ENCODE results near the gene TBC1D16.

The TBC1D16 gene

DNA sequence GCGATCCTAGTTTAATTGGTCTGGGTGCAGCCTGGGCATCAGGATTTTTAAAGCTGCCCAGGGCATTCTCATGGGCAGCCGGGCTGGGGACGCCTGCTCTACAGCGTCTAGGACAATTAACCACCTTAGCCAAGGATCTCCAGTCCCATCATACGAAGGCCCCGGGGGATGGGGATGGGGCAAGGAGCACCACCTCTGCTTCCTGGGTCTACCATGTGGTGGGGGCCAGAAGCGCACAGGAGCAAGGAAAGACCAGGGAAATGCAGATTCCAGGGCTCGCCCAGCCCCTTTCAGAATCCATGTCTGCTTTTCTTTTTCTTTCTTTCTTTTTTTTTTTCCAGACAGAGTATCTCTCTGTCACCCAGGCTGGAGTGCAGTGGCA is 29.3 kb downstream of the TBC1D16 start:
- TF ChIP-seq, protein P1, sequence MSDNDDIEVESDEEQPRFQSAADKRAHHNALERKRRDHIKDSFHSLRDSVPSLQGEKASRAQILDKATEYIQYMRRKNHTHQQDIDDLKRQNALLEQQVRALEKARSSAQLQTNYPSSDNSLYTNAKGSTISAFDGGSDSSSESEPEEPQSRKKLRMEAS (IDR thresholded peaks at IDR 0.05; ENCODE audit: low read depth, low read length): no peak
- TF ChIP-seq POLR2A (IDR thresholded peaks at IDR 0.05; ENCODE audit: extremely low read depth, insufficient read length) (no peak), MYC (IDR thresholded peaks at IDR 0.05; ENCODE audit: low read depth, low read length) (no peak)
- TF ChIP-seq, protein P2, sequence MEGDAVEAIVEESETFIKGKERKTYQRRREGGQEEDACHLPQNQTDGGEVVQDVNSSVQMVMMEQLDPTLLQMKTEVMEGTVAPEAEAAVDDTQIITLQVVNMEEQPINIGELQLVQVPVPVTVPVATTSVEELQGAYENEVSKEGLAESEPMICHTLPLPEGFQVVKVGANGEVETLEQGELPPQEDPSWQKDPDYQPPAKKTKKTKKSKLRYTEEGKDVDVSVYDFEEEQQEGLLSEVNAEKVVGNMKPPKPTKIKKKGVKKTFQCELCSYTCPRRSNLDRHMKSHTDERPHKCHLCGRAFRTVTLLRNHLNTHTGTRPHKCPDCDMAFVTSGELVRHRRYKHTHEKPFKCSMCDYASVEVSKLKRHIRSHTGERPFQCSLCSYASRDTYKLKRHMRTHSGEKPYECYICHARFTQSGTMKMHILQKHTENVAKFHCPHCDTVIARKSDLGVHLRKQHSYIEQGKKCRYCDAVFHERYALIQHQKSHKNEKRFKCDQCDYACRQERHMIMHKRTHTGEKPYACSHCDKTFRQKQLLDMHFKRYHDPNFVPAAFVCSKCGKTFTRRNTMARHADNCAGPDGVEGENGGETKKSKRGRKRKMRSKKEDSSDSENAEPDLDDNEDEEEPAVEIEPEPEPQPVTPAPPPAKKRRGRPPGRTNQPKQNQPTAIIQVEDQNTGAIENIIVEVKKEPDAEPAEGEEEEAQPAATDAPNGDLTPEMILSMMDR (IDR thresholded peaks at IDR 0.05; ENCODE audit: low read depth, low read length): no peak
- DNase-seq (ENCODE audit: low read depth): no peak
- no peak overlapping the region for H3K4me3 ChIP-seq (ENCODE audit: low read depth, low read length)

DNA sequence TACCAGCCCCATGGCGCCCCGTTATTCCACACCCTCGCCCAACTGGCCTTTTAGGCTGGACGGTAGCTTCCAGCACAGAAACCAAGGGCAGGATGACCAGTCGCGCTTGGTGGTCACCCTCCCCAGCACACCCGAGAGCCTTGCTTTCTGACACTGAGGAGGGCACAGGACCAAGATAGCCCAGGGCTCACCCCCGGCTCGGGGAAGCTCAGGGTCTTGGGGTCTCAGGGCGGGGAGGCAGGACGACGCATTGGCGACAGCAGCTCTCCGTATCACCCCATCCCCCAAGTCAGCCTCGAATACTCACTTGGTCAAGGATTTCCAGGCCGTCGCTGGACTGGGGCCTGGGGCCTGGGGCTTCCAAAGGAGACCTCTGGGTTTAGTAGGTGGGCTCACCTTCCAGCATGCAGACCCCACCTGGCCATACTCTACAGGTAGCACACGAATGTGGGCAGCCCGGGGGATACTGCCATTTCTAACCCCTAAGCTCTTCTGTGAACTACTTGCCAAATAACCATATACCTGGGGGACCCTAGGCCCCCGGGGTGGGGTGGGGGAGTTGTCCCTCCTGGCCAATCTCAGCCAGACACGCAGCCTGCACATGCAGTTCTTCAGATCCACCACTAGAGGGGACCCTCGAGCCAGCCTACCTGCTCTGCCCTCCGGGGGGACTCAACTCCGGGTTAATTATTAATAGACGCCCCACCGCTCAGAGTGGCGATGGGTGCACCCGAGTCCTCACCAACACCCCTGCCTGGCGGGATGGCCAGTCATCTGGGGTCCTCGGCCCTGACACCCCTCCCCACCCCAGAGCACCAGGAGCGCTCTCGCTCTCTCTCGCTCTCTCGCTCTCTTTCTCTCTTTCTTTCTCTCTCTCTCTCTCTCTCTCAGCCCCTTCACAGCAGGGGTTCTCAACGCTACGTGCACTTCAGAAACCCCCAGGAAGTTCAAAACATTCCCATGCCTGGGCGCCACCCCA is 30.0 kb downstream of the TBC1D16 start:
- H3K4me3 ChIP-seq (ENCODE audit: low read depth, low read length): no peak overlapping the region
- peak; percentile 63 for DNase-seq (ENCODE audit: low read depth)
- TF ChIP-seq, protein P2 (IDR thresholded peaks at IDR 0.05; ENCODE audit: low read depth, low read length): peak; percentile 90
- TF ChIP-seq, protein P1 (IDR thresholded peaks at IDR 0.05; ENCODE audit: low read depth, low read length): peak; percentile 49; the same call in 1 of the 2 replicates
- no peak for TF ChIP-seq POLR2A (IDR thresholded peaks at IDR 0.05; ENCODE audit: extremely low read depth, insufficient read length)

DNA sequence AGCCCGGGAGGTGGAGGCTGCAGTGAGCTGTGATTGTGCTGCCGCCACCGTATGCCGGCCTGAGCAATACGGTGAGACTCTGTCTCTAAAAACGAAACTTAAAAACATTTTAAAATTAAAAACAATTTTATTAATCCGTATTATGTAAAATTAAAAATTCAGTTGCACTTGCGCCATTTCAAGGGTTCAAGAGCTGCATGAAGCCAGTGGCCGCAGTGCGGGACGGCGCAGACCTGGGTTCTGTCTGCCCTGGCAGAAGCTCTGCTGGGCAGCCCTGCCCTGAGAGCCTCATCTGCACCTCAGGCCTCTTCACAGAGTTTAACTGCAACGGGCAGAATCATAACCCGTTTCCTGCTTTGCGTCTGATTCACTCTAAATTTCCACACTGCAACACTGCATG is 31.7 kb downstream of the TBC1D16 start:
- H3K4me3 ChIP-seq (ENCODE audit: low read depth, low read length): no peak overlapping the region
- TF ChIP-seq, protein P1 (IDR thresholded peaks at IDR 0.05; ENCODE audit: low read depth, low read length): no peak
- TF ChIP-seq, protein P2 (IDR thresholded peaks at IDR 0.05; ENCODE audit: low read depth, low read length): no peak
- no peak for TF ChIP-seq POLR2A (IDR thresholded peaks at IDR 0.05; ENCODE audit: extremely low read depth, insufficient read length)
- TF ChIP-seq MYC (IDR thresholded peaks at IDR 0.05; ENCODE audit: low read depth, low read length): no peak
- DNase-seq (ENCODE audit: low read depth): peak; percentile 35

DNA sequence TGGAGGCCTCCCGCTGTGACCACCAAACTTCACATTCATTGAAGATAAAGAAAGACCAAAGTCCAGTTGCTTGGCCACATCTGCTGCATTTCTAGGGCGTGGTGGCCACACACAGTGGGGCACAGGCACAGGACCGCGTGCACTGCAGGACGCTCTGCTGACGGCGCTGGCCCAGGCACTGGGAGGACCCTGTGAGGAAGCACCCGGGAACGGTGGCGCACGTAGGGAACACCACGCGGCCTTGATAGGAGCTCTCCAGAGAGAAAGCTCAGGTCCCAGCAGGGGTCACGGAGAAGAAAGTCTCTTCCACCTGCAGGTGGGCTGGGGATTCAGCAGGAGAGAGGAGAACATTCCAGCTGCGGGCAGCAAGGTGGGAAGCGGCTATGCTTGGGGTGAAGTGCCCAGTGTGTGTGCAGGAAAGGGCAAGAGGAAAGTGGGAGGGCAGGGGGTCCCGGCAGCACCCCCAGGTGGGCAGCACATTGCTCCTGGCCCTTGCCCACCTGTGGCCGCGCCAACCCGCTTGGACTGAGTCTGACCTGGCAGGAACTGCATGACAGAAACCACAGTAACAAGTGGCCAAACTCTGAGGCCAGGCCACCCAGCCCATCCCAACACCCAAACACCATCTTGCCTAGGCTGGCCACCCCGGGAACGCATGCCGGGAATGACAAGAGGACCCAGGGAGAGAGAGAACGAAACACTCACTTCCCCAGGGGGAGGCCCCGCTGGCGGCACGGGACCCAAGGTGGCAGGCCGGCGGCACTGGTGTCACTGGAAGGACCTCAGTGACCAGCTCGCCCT is 32.8 kb downstream of the TBC1D16 start:
- DNase-seq (ENCODE audit: low read depth): no peak
- no peak for TF ChIP-seq MYC (IDR thresholded peaks at IDR 0.05; ENCODE audit: low read depth, low read length)
- TF ChIP-seq POLR2A (IDR thresholded peaks at IDR 0.05; ENCODE audit: extremely low read depth, insufficient read length): no peak
- TF ChIP-seq, protein P2 (IDR thresholded peaks at IDR 0.05; ENCODE audit: low read depth, low read length): no peak
- TF ChIP-seq, protein P1 (IDR thresholded peaks at IDR 0.05; ENCODE audit: low read depth, low read length): no peak
- H3K4me3 ChIP-seq (ENCODE audit: low read depth, low read length): no peak overlapping the region

DNA sequence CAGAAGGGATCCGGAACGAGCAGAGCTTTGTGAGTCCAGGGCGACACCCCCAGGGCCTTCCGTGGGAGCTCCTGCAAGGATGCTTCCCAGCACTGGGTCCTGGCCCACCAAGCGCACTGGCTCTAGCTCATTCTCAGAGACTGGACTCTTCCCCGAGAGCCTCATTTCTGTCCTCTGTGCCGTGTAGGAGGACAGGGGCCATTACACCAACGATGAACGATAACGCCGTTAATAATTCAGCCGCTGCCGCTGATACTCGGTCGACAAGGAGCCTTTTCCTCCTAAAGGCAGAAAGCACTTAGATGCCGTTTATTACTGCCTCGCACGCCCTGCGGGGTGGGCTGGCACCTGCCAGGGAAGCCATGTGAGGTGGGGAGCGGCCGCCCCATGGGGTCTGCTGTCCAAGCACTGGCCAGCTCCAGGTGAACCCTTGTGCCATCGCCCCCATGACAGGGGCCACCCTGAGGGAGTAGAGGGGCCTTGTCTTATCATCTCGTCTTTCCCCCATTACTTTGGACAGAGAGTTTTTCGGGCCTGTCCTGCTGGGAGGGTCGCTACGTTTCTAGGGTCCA is 33.5 kb downstream of the TBC1D16 start:
- no peak overlapping the region for H3K4me3 ChIP-seq (ENCODE audit: low read depth, low read length)
- TF ChIP-seq, protein P1 (IDR thresholded peaks at IDR 0.05; ENCODE audit: low read depth, low read length): no peak
- TF ChIP-seq, protein P2 (IDR thresholded peaks at IDR 0.05; ENCODE audit: low read depth, low read length): no peak
- no peak for DNase-seq (ENCODE audit: low read depth)
